ENCODE data around the gene FPR3. TPM values are rescaled to one million over a fixed set of nuclear protein-coding genes. Genes with fewer than 3 reads are reported as not detected.

Gene FPR3
- total RNA-seq, 1 experiment from 2014 or later = not detected

- Mint-ChIP-seq H3K27me3 (ENCODE audit: unreplicated experiment) (no peaks in the 10 kb centered on the region), H3K36me3 (ENCODE audit: insufficient read depth, unreplicated experiment) (no peaks in the 10 kb centered on the region), H3K27ac (ENCODE audit: unreplicated experiment) (no peak overlapping the region), H3K9me3 (ENCODE audit: low read depth, unreplicated experiment) (peaks cover 17% of the 10 kb centered on the region), H3K4me3 (ENCODE audit: low read depth, unreplicated experiment) (no peak overlapping the region), H3K4me1 (ENCODE audit: low read depth, unreplicated experiment) (no peaks in the 10 kb centered on the region)
- intact Hi-C loops (cut with micrococcal nuclease; ENCODE audit: unreplicated experiment) = no loop called here
- DNase-seq = no peak
- no peak for TF ChIP-seq CTCF (IDR thresholded peaks at IDR 0.05; ENCODE audit: unreplicated experiment)
- CTCF ChIA-PET = interaction anchor here (1.0 kb wide), 1 partner anchor 9 kb away, joined by 3 read pairs; no protein-coding TSS in a partner anchor
- no TSS peak for BruUV-seq (replicated peaks)
These were observed 13.5 kb downstream of the FPR3 start for GRCh38 chr19:51808333-51808986.

DNA sequence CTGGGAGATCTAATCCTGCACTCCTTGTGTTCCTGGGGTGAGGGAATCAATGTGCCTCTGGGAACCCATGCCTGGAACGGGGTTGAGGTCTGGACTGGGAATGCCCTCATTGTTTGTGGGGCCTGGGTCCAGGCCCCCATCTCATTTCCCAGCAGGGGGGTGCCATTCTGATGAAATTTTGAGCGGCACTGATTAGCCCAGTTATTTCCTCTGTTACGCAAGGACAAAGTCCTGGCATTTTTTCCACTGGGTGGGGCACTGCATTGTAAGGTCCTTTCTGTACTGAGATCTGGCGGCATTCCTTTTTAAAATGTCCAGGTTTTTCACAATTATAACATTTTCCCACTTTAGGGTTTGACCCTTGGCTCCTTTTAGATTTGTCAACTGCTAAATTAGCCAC lies 14.8 kb downstream of the FPR3 start:
- H3K4me3 Mint-ChIP-seq (ENCODE audit: low read depth, unreplicated experiment) = no peak overlapping the region
- no TSS peak for BruUV-seq (replicated peaks)
- peaks cover 14% of the 10 kb centered on the region for H3K9me3 Mint-ChIP-seq (ENCODE audit: low read depth, unreplicated experiment)
- DNase-seq = peak; percentile 7
- no peak overlapping the region for H3K27ac Mint-ChIP-seq (ENCODE audit: unreplicated experiment)
- H3K4me1 Mint-ChIP-seq (ENCODE audit: low read depth, unreplicated experiment) = no peaks in the 10 kb centered on the region
- intact Hi-C loops (cut with micrococcal nuclease; ENCODE audit: unreplicated experiment) = loop anchor here (5.0 kb wide), 1 partner anchor 428 kb away; no protein-coding TSS in a partner anchor
- CTCF ChIA-PET = no interaction called here
- H3K36me3 Mint-ChIP-seq (ENCODE audit: insufficient read depth, unreplicated experiment) = no peaks in the 10 kb centered on the region
- no peak for TF ChIP-seq CTCF (IDR thresholded peaks at IDR 0.05; ENCODE audit: unreplicated experiment)
- H3K27me3 Mint-ChIP-seq (ENCODE audit: unreplicated experiment) = no peaks in the 10 kb centered on the region

DNA sequence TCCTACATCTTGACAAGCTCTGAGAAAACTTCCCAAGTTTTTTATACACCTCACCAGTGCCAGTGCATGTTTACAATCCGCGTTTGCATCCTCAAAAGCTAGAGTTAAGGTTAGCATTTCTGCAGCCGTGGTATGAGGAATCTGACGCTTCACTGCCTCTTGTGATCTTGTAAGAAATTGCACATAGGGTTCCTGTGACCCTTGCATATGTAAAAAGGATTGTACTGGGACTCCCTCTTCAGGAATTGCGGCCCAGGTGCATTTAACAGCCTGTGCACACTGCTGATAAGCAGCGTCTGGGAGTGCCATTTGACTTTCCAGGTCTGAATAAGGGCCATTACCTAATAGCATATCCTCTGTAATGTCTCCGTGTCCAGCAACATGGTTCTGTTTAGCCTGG lies 15.3 kb downstream of the FPR3 start:
- intact Hi-C loops (cut with micrococcal nuclease; ENCODE audit: unreplicated experiment) = loop anchor here (5.0 kb wide), 1 partner anchor 427 kb away; no protein-coding TSS in a partner anchor
- Mint-ChIP-seq H3K4me1 (ENCODE audit: low read depth, unreplicated experiment) (no peaks in the 10 kb centered on the region), H3K36me3 (ENCODE audit: insufficient read depth, unreplicated experiment) (no peaks in the 10 kb centered on the region), H3K27me3 (ENCODE audit: unreplicated experiment) (no peaks in the 10 kb centered on the region), H3K4me3 (ENCODE audit: low read depth, unreplicated experiment) (no peak overlapping the region), H3K27ac (ENCODE audit: unreplicated experiment) (no peak overlapping the region), H3K9me3 (ENCODE audit: low read depth, unreplicated experiment) (peaks cover 14% of the 10 kb centered on the region)
- no peak for TF ChIP-seq CTCF (IDR thresholded peaks at IDR 0.05; ENCODE audit: unreplicated experiment)
- DNase-seq = peak; percentile 7
- BruUV-seq (replicated peaks) = no TSS peak
- CTCF ChIA-PET = no interaction called here

GRCh38 chr19:51811344-51811743 lies 16.4 kb downstream of the FPR3 start:
- intact Hi-C loops (cut with micrococcal nuclease; ENCODE audit: unreplicated experiment) = loop anchor here (5.0 kb wide), 1 partner anchor 426 kb away; no protein-coding TSS in a partner anchor
- BruUV-seq (replicated peaks) = no TSS peak
- DNase-seq = no peak
- Mint-ChIP-seq H3K36me3 (ENCODE audit: insufficient read depth, unreplicated experiment) (no peaks in the 10 kb centered on the region), H3K4me3 (ENCODE audit: low read depth, unreplicated experiment) (no peak overlapping the region), H3K4me1 (ENCODE audit: low read depth, unreplicated experiment) (no peaks in the 10 kb centered on the region), H3K27ac (ENCODE audit: unreplicated experiment) (no peak overlapping the region), H3K27me3 (ENCODE audit: unreplicated experiment) (no peaks in the 10 kb centered on the region), H3K9me3 (ENCODE audit: low read depth, unreplicated experiment) (peaks cover 15% of the 10 kb centered on the region)
- no peak for TF ChIP-seq CTCF (IDR thresholded peaks at IDR 0.05; ENCODE audit: unreplicated experiment)
- CTCF ChIA-PET = no interaction called here

All from Calu3 (cell line).